HUDEP-2 (cell line): ENCODE results near the gene LRRK1.

ENCODE experiments used
- DNase-seq, 76 experiments: peaks; one replicate each; lab custom pipeline; 2025; ENCODE audit not compliant: unreplicated experiment in 76 of 76; lab: John Stamatoyannopoulos, UW

The LRRK1 gene

GRCh38 chr15:101105059-101105891 is 186.1 kb downstream of the LRRK1 start:
- DNase-seq: no peak

- no peak for DNase-seq
These were observed 187.9 kb downstream of the LRRK1 start for GRCh38 chr15:101107101-101107500.

GRCh38 chr15:101107625-101108460 is 188.7 kb downstream of the LRRK1 start:
- peak in 59 of 76 experiments; percentile 5 to 86 (median 45) for DNase-seq

- DNase-seq: no peak
These were observed 189.3 kb downstream of the LRRK1 start for GRCh38 chr15:101108461-101108775.

- DNase-seq: no peak
These were observed 189.6 kb downstream of the LRRK1 start for GRCh38 chr15:101108791-101109190.

GRCh38 chr15:101110681-101111569 is 191.8 kb downstream of the LRRK1 start:
- DNase-seq: no peak

GRCh38 chr15:101111570-101112262 is 192.6 kb downstream of the LRRK1 start:
- no peak for DNase-seq

- DNase-seq: no peak
These were observed 193.4 kb downstream of the LRRK1 start for GRCh38 chr15:101112336-101113113.

- peak in 3 of 76 experiments; percentile 3 to 28 (median 4) for DNase-seq
These were observed 194.2 kb downstream of the LRRK1 start for GRCh38 chr15:101113114-101114005.

- DNase-seq: no peak
These were observed 195.0 kb downstream of the LRRK1 start for GRCh38 chr15:101114166-101114565.

- DNase-seq: no peak
These were observed 195.5 kb downstream of the LRRK1 start for GRCh38 chr15:101114610-101115009.

- no peak for DNase-seq
These were observed 196.2 kb downstream of the LRRK1 start for GRCh38 chr15:101115393-101115785.

- DNase-seq: no peak
These were observed 196.9 kb downstream of the LRRK1 start for GRCh38 chr15:101115786-101116680.

- DNase-seq: no peak
These were observed 197.5 kb downstream of the LRRK1 start for GRCh38 chr15:101116681-101116976.

- no peak for DNase-seq
These were observed 199.0 kb downstream of the LRRK1 start for GRCh38 chr15:101118116-101118515.

- DNase-seq: no peak
These were observed 199.5 kb downstream of the LRRK1 start for GRCh38 chr15:101118615-101119014.

- DNase-seq: no peak
These were observed 200.0 kb downstream of the LRRK1 start for GRCh38 chr15:101119181-101119580.
